HEK293 (cell line): ENCODE measurements around the gene CHST3.

Experiments
- MEIS1 ChIP-seq: sonication (generic); formaldehyde crosslinking; IDR thresholded peaks from 2 replicates; pipeline ENCODE4 v1.8.1; 2022; ENCODE audit warnings: missing genetic modification reagents, mild to moderate bottlenecking, borderline replicate concordance
- MZF1 ChIP-seq: fragments of 450-650 bp; formaldehyde crosslinking; IDR thresholded peaks from 2 replicates; pipeline ENCODE4 v1.5.1; 2017; ENCODE audit warnings: missing biosample characterization, missing genetic modification characterization, borderline replicate concordance
- YY1 ChIP-seq: fragments of 450-650 bp; formaldehyde crosslinking; IDR thresholded peaks from 2 replicates; pipeline ENCODE4 v1.5.1; 2018; ENCODE audit warnings: missing biosample characterization, missing genetic modification characterization
- ZNF138 ChIP-seq: fragments of 450-650 bp; formaldehyde crosslinking; IDR thresholded peaks from 2 replicates; pipeline ENCODE4 v1.5.1; 2016; ENCODE audit warnings: missing biosample characterization, missing genetic modification characterization, borderline replicate concordance
- ZNF530 ChIP-seq: fragments of 450-650 bp; formaldehyde crosslinking; IDR thresholded peaks from 2 replicates; pipeline ENCODE4 v1.5.1; 2016; ENCODE audit warnings: low read depth, missing biosample characterization, missing genetic modification characterization
- ZNF621 ChIP-seq: fragments of 450-650 bp; formaldehyde crosslinking; IDR thresholded peaks from 2 replicates; pipeline ENCODE4 v1.5.1; 2017; ENCODE audit warnings: missing biosample characterization, missing genetic modification characterization
- ZNF747 ChIP-seq: fragments of 450-650 bp; formaldehyde crosslinking; IDR thresholded peaks from 2 replicates; pipeline ENCODE4 v1.5.1; 2016; ENCODE audit warnings: missing biosample characterization, missing genetic modification characterization
- TF ChIP-seq, protein P1 (sequence below): fragments of 450-650 bp; formaldehyde crosslinking; IDR thresholded peaks from 2 replicates; pipeline ENCODE4 v1.5.1; 2016; ENCODE audit warnings: missing biosample characterization, missing genetic modification characterization
- TF ChIP-seq, protein P2 (sequence below): fragments of 450-650 bp; formaldehyde crosslinking; IDR thresholded peaks from 2 replicates; pipeline ENCODE4 v1.5.1; 2016; ENCODE audit warnings: missing biosample characterization, missing genetic modification characterization
- TF ChIP-seq, protein P3 (sequence below): fragments of 450-650 bp; formaldehyde crosslinking; IDR thresholded peaks from 2 replicates; pipeline ENCODE4 v1.5.1; 2016; ENCODE audit warnings: missing biosample characterization, missing genetic modification characterization

DNA sequence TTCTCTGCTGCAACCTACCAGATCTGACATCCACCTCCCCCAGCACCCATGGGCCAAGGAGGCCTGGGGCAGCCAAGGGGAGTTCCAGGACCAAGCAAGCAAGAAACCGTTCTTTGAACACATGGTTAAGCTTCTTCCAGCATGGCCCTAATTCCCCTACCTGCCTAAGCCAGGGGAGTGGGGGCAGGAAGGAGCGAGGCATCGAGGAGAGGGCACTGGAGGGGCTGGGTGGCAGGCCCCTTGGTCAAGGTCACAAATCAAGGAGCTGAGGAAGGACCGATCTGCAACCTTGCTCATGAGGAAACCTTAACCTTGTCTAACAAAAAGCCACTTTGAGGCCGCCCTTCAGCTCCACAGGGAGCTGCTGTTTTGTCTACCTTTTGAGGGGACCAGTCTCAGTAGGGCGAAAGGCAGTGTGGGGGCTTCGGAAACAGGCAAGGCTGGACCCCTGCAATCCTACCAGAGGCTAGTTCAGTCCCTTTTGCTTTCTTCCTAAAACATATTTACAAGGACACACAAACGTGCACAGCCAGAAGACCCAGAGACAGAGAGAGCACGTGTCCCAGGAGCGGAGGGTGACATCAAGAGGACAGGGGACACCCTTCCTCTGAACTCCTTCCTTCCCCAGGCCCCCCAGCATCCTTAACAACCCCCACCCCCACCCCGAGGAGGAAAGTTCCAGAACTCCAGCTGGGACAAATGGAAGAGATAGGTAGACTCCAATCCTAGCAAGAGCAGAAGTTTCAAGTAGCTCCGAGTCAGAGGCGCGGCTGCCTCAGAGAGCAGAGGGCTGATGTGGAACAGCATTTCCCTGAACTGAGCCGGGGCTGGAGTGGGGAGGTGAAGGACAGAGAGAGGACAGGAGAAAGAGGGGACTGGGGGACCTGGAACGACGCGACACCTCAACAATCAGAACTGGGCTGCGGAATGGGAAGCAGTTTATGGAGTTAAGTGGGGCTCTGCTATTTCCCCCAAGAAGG lies 95.9 kb downstream of the CHST3 start:
- TF ChIP-seq, protein P1, sequence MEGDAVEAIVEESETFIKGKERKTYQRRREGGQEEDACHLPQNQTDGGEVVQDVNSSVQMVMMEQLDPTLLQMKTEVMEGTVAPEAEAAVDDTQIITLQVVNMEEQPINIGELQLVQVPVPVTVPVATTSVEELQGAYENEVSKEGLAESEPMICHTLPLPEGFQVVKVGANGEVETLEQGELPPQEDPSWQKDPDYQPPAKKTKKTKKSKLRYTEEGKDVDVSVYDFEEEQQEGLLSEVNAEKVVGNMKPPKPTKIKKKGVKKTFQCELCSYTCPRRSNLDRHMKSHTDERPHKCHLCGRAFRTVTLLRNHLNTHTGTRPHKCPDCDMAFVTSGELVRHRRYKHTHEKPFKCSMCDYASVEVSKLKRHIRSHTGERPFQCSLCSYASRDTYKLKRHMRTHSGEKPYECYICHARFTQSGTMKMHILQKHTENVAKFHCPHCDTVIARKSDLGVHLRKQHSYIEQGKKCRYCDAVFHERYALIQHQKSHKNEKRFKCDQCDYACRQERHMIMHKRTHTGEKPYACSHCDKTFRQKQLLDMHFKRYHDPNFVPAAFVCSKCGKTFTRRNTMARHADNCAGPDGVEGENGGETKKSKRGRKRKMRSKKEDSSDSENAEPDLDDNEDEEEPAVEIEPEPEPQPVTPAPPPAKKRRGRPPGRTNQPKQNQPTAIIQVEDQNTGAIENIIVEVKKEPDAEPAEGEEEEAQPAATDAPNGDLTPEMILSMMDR (tag by site-specific recombination), result no peak
- no peak for TF ChIP-seq YY1 (tag by site-specific recombination)
- no peak for TF ChIP-seq MEIS1 (CRISPR knock-in tag)
- TF ChIP-seq ZNF747 (tag by site-specific recombination), result no peak
- TF ChIP-seq MZF1 (tag by site-specific recombination), result no peak
- TF ChIP-seq ZNF621 (tag by site-specific recombination), result no peak
- TF ChIP-seq ZNF530 (tag by site-specific recombination), result no peak
- TF ChIP-seq, protein P2, sequence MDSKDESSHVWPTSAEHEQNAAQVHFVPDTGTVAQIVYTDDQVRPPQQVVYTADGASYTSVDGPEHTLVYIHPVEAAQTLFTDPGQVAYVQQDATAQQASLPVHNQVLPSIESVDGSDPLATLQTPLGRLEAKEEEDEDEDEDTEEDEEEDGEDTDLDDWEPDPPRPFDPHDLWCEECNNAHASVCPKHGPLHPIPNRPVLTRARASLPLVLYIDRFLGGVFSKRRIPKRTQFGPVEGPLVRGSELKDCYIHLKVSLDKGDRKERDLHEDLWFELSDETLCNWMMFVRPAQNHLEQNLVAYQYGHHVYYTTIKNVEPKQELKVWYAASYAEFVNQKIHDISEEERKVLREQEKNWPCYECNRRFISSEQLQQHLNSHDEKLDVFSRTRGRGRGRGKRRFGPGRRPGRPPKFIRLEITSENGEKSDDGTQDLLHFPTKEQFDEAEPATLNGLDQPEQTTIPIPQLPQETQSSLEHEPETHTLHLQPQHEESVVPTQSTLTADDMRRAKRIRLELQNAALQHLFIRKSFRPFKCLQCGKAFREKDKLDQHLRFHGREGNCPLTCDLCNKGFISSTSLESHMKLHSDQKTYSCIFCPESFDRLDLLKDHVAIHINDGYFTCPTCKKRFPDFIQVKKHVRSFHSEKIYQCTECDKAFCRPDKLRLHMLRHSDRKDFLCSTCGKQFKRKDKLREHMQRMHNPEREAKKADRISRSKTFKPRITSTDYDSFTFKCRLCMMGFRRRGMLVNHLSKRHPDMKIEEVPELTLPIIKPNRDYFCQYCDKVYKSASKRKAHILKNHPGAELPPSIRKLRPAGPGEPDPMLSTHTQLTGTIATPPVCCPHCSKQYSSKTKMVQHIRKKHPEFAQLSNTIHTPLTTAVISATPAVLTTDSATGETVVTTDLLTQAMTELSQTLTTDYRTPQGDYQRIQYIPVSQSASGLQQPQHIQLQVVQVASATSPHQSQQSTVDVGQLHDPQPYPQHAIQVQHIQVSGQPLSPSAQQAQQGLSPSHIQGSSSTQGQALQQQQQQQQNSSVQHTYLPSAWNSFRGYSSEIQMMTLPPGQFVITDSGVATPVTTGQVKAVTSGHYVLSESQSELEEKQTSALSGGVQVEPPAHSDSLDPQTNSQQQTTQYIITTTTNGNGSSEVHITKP (tag by site-specific recombination), result no peak
- no peak for TF ChIP-seq ZNF138 (tag by site-specific recombination)
- TF ChIP-seq, protein P3, sequence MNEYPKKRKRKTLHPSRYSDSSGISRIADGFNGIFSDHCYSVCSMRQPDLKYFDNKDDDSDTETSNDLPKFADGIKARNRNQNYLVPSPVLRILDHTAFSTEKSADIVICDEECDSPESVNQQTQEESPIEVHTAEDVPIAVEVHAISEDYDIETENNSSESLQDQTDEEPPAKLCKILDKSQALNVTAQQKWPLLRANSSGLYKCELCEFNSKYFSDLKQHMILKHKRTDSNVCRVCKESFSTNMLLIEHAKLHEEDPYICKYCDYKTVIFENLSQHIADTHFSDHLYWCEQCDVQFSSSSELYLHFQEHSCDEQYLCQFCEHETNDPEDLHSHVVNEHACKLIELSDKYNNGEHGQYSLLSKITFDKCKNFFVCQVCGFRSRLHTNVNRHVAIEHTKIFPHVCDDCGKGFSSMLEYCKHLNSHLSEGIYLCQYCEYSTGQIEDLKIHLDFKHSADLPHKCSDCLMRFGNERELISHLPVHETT (tag by site-specific recombination), result no peak
